ENCODE data around the gene KIF20A.

The KIF20A gene

GRCh38 chr5:138157626-138158025 is 21.3 kb upstream of the KIF20A start:
- Histone ChIP-seq H3K4me3 (ENCODE audit: low read length) (no peak overlapping the region), H3K4me1 (ENCODE audit: control insufficient read depth, insufficient read depth, low read length) (peaks cover 3% of the 10 kb centered on the region), H3K27me3 (replicated peaks; ENCODE audit: control insufficient read depth, insufficient read depth, low read length) (no peaks in the 10 kb centered on the region), H3K9me3 (ENCODE audit: control insufficient read depth, low read length) (no peaks in the 10 kb centered on the region), H3K9ac (ENCODE audit: low read length) (no peak overlapping the region), H3K36me3 (ENCODE audit: control insufficient read depth, insufficient read depth, low read length, severe bottlenecking) (peaks cover 65% of the 10 kb centered on the region)
- DNase-seq (ENCODE audit: low read depth) = no peak

GRCh38 chr5:138159666-138160065 is 19.2 kb upstream of the KIF20A start:
- no peaks in the 10 kb centered on the region for H3K9me3 ChIP-seq (ENCODE audit: control insufficient read depth, low read length)

GRCh38 chr5:138160706-138161105 is 18.2 kb upstream of the KIF20A start:
- no peak for DNase-seq (ENCODE audit: low read depth)
- no peak overlapping the region for H3K4me3 ChIP-seq (ENCODE audit: low read length)
- peaks cover 2% of the 10 kb centered on the region for H3K4me1 ChIP-seq (ENCODE audit: control insufficient read depth, insufficient read depth, low read length)
- peaks cover 95% of the 10 kb centered on the region for H3K36me3 ChIP-seq (ENCODE audit: control insufficient read depth, insufficient read depth, low read length, severe bottlenecking)
- H3K9me3 ChIP-seq (ENCODE audit: control insufficient read depth, low read length) = no peaks in the 10 kb centered on the region
- no peak overlapping the region for H3K9ac ChIP-seq (ENCODE audit: low read length)
- H3K27me3 ChIP-seq (replicated peaks; ENCODE audit: control insufficient read depth, insufficient read depth, low read length) = no peaks in the 10 kb centered on the region

More at GRCh38 chr5:138159666-138160065, 19.2 kb upstream of the KIF20A start:
- Histone ChIP-seq H3K4me3 (ENCODE audit: low read length) (no peak overlapping the region), H3K36me3 (ENCODE audit: control insufficient read depth, insufficient read depth, low read length, severe bottlenecking) (peaks cover 85% of the 10 kb centered on the region), H3K4me1 (ENCODE audit: control insufficient read depth, insufficient read depth, low read length) (peaks cover 2% of the 10 kb centered on the region), H3K27me3 (replicated peaks; ENCODE audit: control insufficient read depth, insufficient read depth, low read length) (no peaks in the 10 kb centered on the region), H3K9ac (ENCODE audit: low read length) (no peak overlapping the region)
- no peak for DNase-seq (ENCODE audit: low read depth)

- no peaks in the 10 kb centered on the region for H3K27me3 ChIP-seq (replicated peaks; ENCODE audit: control insufficient read depth, insufficient read depth, low read length)
- H3K4me1 ChIP-seq (ENCODE audit: control insufficient read depth, insufficient read depth, low read length) = no peaks in the 10 kb centered on the region
- H3K36me3 ChIP-seq (ENCODE audit: control insufficient read depth, insufficient read depth, low read length, severe bottlenecking) = peaks cover 100% of the 10 kb centered on the region
- no peak for DNase-seq (ENCODE audit: low read depth)
- no peaks in the 10 kb centered on the region for H3K9me3 ChIP-seq (ENCODE audit: control insufficient read depth, low read length)
- H3K9ac ChIP-seq (ENCODE audit: low read length) = no peak overlapping the region
- no peak overlapping the region for H3K4me3 ChIP-seq (ENCODE audit: low read length)
Measured at GRCh38 chr5:138163721-138164120, 15.2 kb upstream of the KIF20A start.

- Histone ChIP-seq H3K4me3 (ENCODE audit: low read length) (no peak overlapping the region), H3K9ac (ENCODE audit: low read length) (no peak overlapping the region), H3K27me3 (replicated peaks; ENCODE audit: control insufficient read depth, insufficient read depth, low read length) (no peaks in the 10 kb centered on the region), H3K36me3 (ENCODE audit: control insufficient read depth, insufficient read depth, low read length, severe bottlenecking) (peaks cover 90% of the 10 kb centered on the region), H3K4me1 (ENCODE audit: control insufficient read depth, insufficient read depth, low read length) (no peaks in the 10 kb centered on the region), H3K9me3 (ENCODE audit: control insufficient read depth, low read length) (no peaks in the 10 kb centered on the region)
- DNase-seq (ENCODE audit: low read depth) = no peak
Measured at GRCh38 chr5:138169124-138169523, 9.8 kb upstream of the KIF20A start.

- DNase-seq (ENCODE audit: low read depth) = no peak
Measured at GRCh38 chr5:138170299-138170698, 8.6 kb upstream of the KIF20A start.

GRCh38 chr5:138177941-138178515 is 884 bp upstream of the KIF20A start:
- Histone ChIP-seq H3K4me1 (ENCODE audit: control insufficient read depth, insufficient read depth, low read length) (peaks cover 18% of the 10 kb centered on the region), H3K27me3 (replicated peaks; ENCODE audit: control insufficient read depth, insufficient read depth, low read length) (no peaks in the 10 kb centered on the region), H3K36me3 (ENCODE audit: control insufficient read depth, insufficient read depth, low read length, severe bottlenecking) (peaks cover 18% of the 10 kb centered on the region), H3K4me3 (ENCODE audit: low read length) (peak overlapping the region; percentile 98), H3K9me3 (ENCODE audit: control insufficient read depth, low read length) (no peaks in the 10 kb centered on the region), H3K9ac (ENCODE audit: low read length) (peak overlapping the region; percentile 96)
- DNase-seq (ENCODE audit: low read depth) = peak; percentile 66

More at GRCh38 chr5:138170299-138170698, 8.6 kb upstream of the KIF20A start:
- H3K27me3 ChIP-seq (replicated peaks; ENCODE audit: control insufficient read depth, insufficient read depth, low read length) = no peaks in the 10 kb centered on the region
- H3K4me3 ChIP-seq (ENCODE audit: low read length) = no peak overlapping the region
- no peaks in the 10 kb centered on the region for H3K9me3 ChIP-seq (ENCODE audit: control insufficient read depth, low read length)
- H3K4me1 ChIP-seq (ENCODE audit: control insufficient read depth, insufficient read depth, low read length) = no peaks in the 10 kb centered on the region
- H3K9ac ChIP-seq (ENCODE audit: low read length) = no peak overlapping the region
- peaks cover 84% of the 10 kb centered on the region for H3K36me3 ChIP-seq (ENCODE audit: control insufficient read depth, insufficient read depth, low read length, severe bottlenecking)

GRCh38 chr5:138179277-138179857 is 455 bp downstream of the KIF20A start:
- H3K36me3 ChIP-seq (ENCODE audit: control insufficient read depth, insufficient read depth, low read length, severe bottlenecking) = peaks cover 14% of the 10 kb centered on the region
- peak overlapping the region; percentile 96 for H3K9ac ChIP-seq (ENCODE audit: low read length)
- H3K4me1 ChIP-seq (ENCODE audit: control insufficient read depth, insufficient read depth, low read length) = peaks cover 18% of the 10 kb centered on the region
- H3K9me3 ChIP-seq (ENCODE audit: control insufficient read depth, low read length) = no peaks in the 10 kb centered on the region
- no peaks in the 10 kb centered on the region for H3K27me3 ChIP-seq (replicated peaks; ENCODE audit: control insufficient read depth, insufficient read depth, low read length)
- no peak for DNase-seq (ENCODE audit: low read depth)
- H3K4me3 ChIP-seq (ENCODE audit: low read length) = peak overlapping the region; percentile 98

GRCh38 chr5:138180183-138180782 is 1.4 kb downstream of the KIF20A start:
- H3K36me3 ChIP-seq (ENCODE audit: control insufficient read depth, insufficient read depth, low read length, severe bottlenecking) = peaks cover 19% of the 10 kb centered on the region
- DNase-seq (ENCODE audit: low read depth) = peak; percentile 60

GRCh38 chr5:138180841-138181240 is 1.9 kb downstream of the KIF20A start:
- DNase-seq (ENCODE audit: low read depth) = no peak
- Histone ChIP-seq H3K4me1 (ENCODE audit: control insufficient read depth, insufficient read depth, low read length) (peaks cover 18% of the 10 kb centered on the region), H3K27me3 (replicated peaks; ENCODE audit: control insufficient read depth, insufficient read depth, low read length) (no peaks in the 10 kb centered on the region), H3K9me3 (ENCODE audit: control insufficient read depth, low read length) (no peaks in the 10 kb centered on the region), H3K36me3 (ENCODE audit: control insufficient read depth, insufficient read depth, low read length, severe bottlenecking) (peaks cover 25% of the 10 kb centered on the region), H3K4me3 (ENCODE audit: low read length) (no peak overlapping the region), H3K9ac (ENCODE audit: low read length) (no peak overlapping the region)

More at GRCh38 chr5:138180183-138180782, 1.4 kb downstream of the KIF20A start:
- Histone ChIP-seq H3K9me3 (ENCODE audit: control insufficient read depth, low read length) (no peaks in the 10 kb centered on the region), H3K27me3 (replicated peaks; ENCODE audit: control insufficient read depth, insufficient read depth, low read length) (no peaks in the 10 kb centered on the region), H3K9ac (ENCODE audit: low read length) (no peak overlapping the region), H3K4me1 (ENCODE audit: control insufficient read depth, insufficient read depth, low read length) (peaks cover 18% of the 10 kb centered on the region), H3K4me3 (ENCODE audit: low read length) (no peak overlapping the region)

GRCh38 chr5:138182808-138183207 is 3.9 kb downstream of the KIF20A start:
- no peaks in the 10 kb centered on the region for H3K9me3 ChIP-seq (ENCODE audit: control insufficient read depth, low read length)
- peaks cover 13% of the 10 kb centered on the region for H3K4me1 ChIP-seq (ENCODE audit: control insufficient read depth, insufficient read depth, low read length)
- no peak overlapping the region for H3K4me3 ChIP-seq (ENCODE audit: low read length)
- peaks cover 45% of the 10 kb centered on the region for H3K36me3 ChIP-seq (ENCODE audit: control insufficient read depth, insufficient read depth, low read length, severe bottlenecking)
- no peaks in the 10 kb centered on the region for H3K27me3 ChIP-seq (replicated peaks; ENCODE audit: control insufficient read depth, insufficient read depth, low read length)
- H3K9ac ChIP-seq (ENCODE audit: low read length) = no peak overlapping the region
- DNase-seq (ENCODE audit: low read depth) = no peak

All from adipocyte (in vitro differentiated cells).